Measurements from ENCODE around the gene NMNAT2.
"Not testable (repeated sequence)": the region's sequence is repeated elsewhere in the genome, so short reads cannot be mapped to it uniquely, and the experiment has no call there.

The NMNAT2 gene

DNA sequence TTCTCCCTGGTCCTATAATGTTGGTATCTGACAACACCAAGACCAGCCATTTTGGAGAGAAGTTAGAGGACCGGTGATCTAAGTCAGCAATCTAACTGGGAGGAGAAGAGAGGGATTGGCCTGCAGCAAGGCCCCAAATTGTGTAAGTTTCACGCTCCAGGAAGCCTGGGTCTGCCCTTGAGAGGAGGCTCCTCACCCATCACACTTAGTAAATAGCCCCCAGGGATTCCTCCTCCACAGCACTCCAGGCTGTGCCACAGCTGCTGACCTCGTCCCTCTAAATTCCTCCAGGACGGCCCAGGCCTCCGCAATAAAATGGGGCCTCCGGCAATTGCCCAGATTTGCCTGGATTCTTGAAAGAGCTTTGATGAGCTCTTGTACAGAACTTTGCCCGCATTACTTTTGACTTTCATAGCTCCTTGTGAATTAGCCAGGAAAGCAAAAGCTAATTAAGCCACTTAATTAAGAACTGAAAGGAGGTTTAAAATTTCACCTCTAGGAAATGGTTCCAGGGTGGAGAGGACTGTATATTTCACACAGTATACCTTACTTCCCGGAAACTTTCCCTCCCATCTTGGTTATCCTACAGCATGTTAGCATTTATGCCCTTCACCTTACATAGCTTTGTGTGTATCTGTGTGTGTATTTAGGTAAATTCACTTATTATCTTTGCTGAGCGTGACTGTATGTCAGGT, 141.6 kb downstream of the NMNAT2 start:
- H3K4me3 ChIP-seq (ENCODE audit: low read length in 2 of 2) = no peak overlapping the region
- H3K79me1 ChIP-seq (ENCODE audit: low read depth, low read length) = no peaks in the 10 kb centered on the region
- no peak overlapping the region for H2BK12ac ChIP-seq (ENCODE audit: low read length)
- no peak overlapping the region for H2BK5ac ChIP-seq (ENCODE audit: low read length)
- H4K8ac ChIP-seq (ENCODE audit: low read depth, low read length) = no peak overlapping the region
- no peak overlapping the region for H3K23ac ChIP-seq (ENCODE audit: low read depth, low read length, poor library complexity)
- H3K9me3 ChIP-seq (replicated peaks in 1 of 2; ENCODE audit: control insufficient read depth in 2 of 2, insufficient read depth in 1 of 2, low read depth in 1 of 2, low read length in 2 of 2) = no peaks in the 10 kb centered on the region
- no peak overlapping the region for H4K91ac ChIP-seq (ENCODE audit: low read depth, low read length, poor library complexity)
- no peak overlapping the region for H2AK5ac ChIP-seq (ENCODE audit: low read depth, low read length)
- H2BK15ac ChIP-seq (ENCODE audit: low read length) = no peak overlapping the region
- H3K9ac ChIP-seq (ENCODE audit: low read depth, low read length, poor library complexity) = no peak overlapping the region
- H3K4me1 ChIP-seq (ENCODE audit: control insufficient read depth in 2 of 2, insufficient read depth in 1 of 2, low read depth in 1 of 2, low read length in 2 of 2) = peaks cover 4 to 9% of the 10 kb centered on the region in 2 donors
- no peak overlapping the region for H2BK120ac ChIP-seq (ENCODE audit: low read depth, low read length)
- no CpG with 5 or more reads among the region's 9 CpGs for WGBS, 2 donors (ENCODE audit: extremely low coverage in 2 of 2, insufficient read length in 2 of 2, insufficient replicate concordance in 1 of 2)
- H3K36me3 ChIP-seq (replicated peaks in 1 of 2; ENCODE audit: control insufficient read depth in 2 of 2, insufficient read depth in 2 of 2, low read length in 2 of 2) = no peaks in the 10 kb centered on the region
- H3K27me3 ChIP-seq (ENCODE audit: control insufficient read depth in 3 of 3, insufficient read depth in 3 of 3, low read depth in 1 of 3, low read length in 3 of 3) = no peaks in the 10 kb centered on the region
- no peak for DNase-seq (ENCODE audit: low spot score)
- H3K4me2 ChIP-seq (ENCODE audit: insufficient read depth, low read length, poor library complexity, severe bottlenecking) = no peak overlapping the region
- no peak overlapping the region for H3K18ac ChIP-seq (ENCODE audit: low read length)
- H2AFZ ChIP-seq (ENCODE audit: low read length) = peak overlapping the region; percentile 45
- H3K14ac ChIP-seq (ENCODE audit: low read length) = no peak overlapping the region
- H3K4ac ChIP-seq (ENCODE audit: low read length) = no peak overlapping the region
- no peak overlapping the region for H3K27ac ChIP-seq (replicated peaks; ENCODE audit: low read length)

DNA sequence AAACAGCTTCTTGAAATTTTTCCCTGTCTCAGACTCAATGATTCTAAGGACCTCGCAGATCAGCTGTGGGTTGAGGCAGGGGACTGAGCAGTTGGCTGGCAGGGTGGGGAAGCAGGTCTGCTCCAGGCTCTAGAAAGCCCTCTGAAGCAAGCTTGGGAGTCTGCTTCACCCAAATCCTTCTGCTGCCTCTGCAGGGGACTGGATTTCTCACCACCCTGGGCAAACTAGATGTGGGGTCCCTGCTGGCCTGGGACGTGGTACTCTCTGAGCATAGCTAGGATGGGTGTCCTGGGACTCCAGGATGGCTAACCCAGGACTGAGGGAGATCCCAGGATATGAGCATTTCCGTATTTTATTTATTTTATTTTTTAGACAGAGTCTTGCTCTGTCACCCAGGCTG, 142.9 kb downstream of the NMNAT2 start:
- Histone ChIP-seq H3K36me3 (replicated peaks in 1 of 2; ENCODE audit: control insufficient read depth in 2 of 2, insufficient read depth in 2 of 2, low read length in 2 of 2) (no peaks in the 10 kb centered on the region), H3K27ac (replicated peaks; ENCODE audit: low read length) (no peak overlapping the region), H2AK5ac (ENCODE audit: low read depth, low read length) (no peak overlapping the region), H3K4ac (ENCODE audit: low read length) (no peak overlapping the region), H3K9me3 (replicated peaks in 1 of 2; ENCODE audit: control insufficient read depth in 2 of 2, insufficient read depth in 1 of 2, low read depth in 1 of 2, low read length in 2 of 2) (no peaks in the 10 kb centered on the region), H3K18ac (ENCODE audit: low read length) (no peak overlapping the region), H3K4me3 (ENCODE audit: low read length in 2 of 2) (no peak overlapping the region), H2BK15ac (ENCODE audit: low read length) (no peak overlapping the region), H3K4me1 (ENCODE audit: control insufficient read depth in 2 of 2, insufficient read depth in 1 of 2, low read depth in 1 of 2, low read length in 2 of 2) (peaks cover 4 to 9% of the 10 kb centered on the region in 2 donors), H2AFZ (ENCODE audit: low read length) (no peak overlapping the region), H3K14ac (ENCODE audit: low read length) (no peak overlapping the region), H3K79me1 (ENCODE audit: low read depth, low read length) (no peaks in the 10 kb centered on the region), H4K8ac (ENCODE audit: low read depth, low read length) (no peak overlapping the region), H4K91ac (ENCODE audit: low read depth, low read length, poor library complexity) (no peak overlapping the region), H3K27me3 (ENCODE audit: control insufficient read depth in 3 of 3, insufficient read depth in 3 of 3, low read depth in 1 of 3, low read length in 3 of 3) (no peaks in the 10 kb centered on the region), H3K23ac (ENCODE audit: low read depth, low read length, poor library complexity) (no peak overlapping the region), H3K9ac (ENCODE audit: low read depth, low read length, poor library complexity) (no peak overlapping the region), H2BK120ac (ENCODE audit: low read depth, low read length) (no peak overlapping the region), H2BK5ac (ENCODE audit: low read length) (no peak overlapping the region), H3K4me2 (ENCODE audit: insufficient read depth, low read length, poor library complexity, severe bottlenecking) (no peak overlapping the region), H2BK12ac (ENCODE audit: low read length) (no peak overlapping the region)
- no CpG with 5 or more reads among the region's 3 CpGs for whole genome bisulfite sequencing, 2 donors (ENCODE audit: extremely low coverage in 2 of 2, insufficient read length in 2 of 2, insufficient replicate concordance in 1 of 2)
- no peak for DNase-seq (ENCODE audit: low spot score)

DNA sequence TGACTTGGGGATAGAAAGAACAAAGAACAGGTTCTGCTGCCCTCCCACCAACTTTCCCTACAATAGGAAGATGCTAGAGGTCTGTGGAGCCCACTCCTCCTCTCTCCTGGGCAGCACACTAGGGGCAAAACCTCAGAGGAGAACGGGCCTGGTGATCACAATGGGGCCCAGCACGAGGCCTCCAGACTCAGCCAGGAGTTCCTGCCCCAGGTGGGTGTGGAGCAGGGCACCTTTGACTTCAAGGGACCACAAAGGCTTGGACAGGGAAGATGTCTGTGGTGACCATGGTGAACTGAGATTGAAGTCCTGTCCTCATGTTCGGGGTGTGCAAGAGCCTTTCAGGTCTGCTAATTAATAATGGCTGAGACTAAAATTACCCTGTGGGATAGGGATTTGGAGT, 143.3 kb downstream of the NMNAT2 start:
- Histone ChIP-seq H3K4me2 (ENCODE audit: insufficient read depth, low read length, poor library complexity, severe bottlenecking) (no peak overlapping the region), H3K23ac (ENCODE audit: low read depth, low read length, poor library complexity) (no peak overlapping the region), H3K4me1 (ENCODE audit: control insufficient read depth in 2 of 2, insufficient read depth in 1 of 2, low read depth in 1 of 2, low read length in 2 of 2) (peaks cover 4 to 9% of the 10 kb centered on the region in 2 donors), H2AK5ac (ENCODE audit: low read depth, low read length) (no peak overlapping the region), H3K14ac (ENCODE audit: low read length) (no peak overlapping the region), H3K4ac (ENCODE audit: low read length) (no peak overlapping the region), H3K18ac (ENCODE audit: low read length) (peak overlapping the region; percentile 62), H3K79me1 (ENCODE audit: low read depth, low read length) (no peaks in the 10 kb centered on the region), H3K9ac (ENCODE audit: low read depth, low read length, poor library complexity) (no peak overlapping the region), H3K36me3 (replicated peaks in 1 of 2; ENCODE audit: control insufficient read depth in 2 of 2, insufficient read depth in 2 of 2, low read length in 2 of 2) (no peaks in the 10 kb centered on the region), H2BK15ac (ENCODE audit: low read length) (no peak overlapping the region), H2AFZ (ENCODE audit: low read length) (no peak overlapping the region), H3K9me3 (replicated peaks in 1 of 2; ENCODE audit: control insufficient read depth in 2 of 2, insufficient read depth in 1 of 2, low read depth in 1 of 2, low read length in 2 of 2) (no peaks in the 10 kb centered on the region), H4K8ac (ENCODE audit: low read depth, low read length) (no peak overlapping the region), H2BK120ac (ENCODE audit: low read depth, low read length) (no peak overlapping the region), H2BK5ac (ENCODE audit: low read length) (no peak overlapping the region), H2BK12ac (ENCODE audit: low read length) (no peak overlapping the region), H4K91ac (ENCODE audit: low read depth, low read length, poor library complexity) (no peak overlapping the region), H3K27me3 (ENCODE audit: control insufficient read depth in 3 of 3, insufficient read depth in 3 of 3, low read depth in 1 of 3, low read length in 3 of 3) (no peaks in the 10 kb centered on the region), H3K27ac (replicated peaks; ENCODE audit: low read length) (no peak overlapping the region), H3K4me3 (ENCODE audit: low read length in 2 of 2) (no peak overlapping the region)
- WGBS, 2 donors (ENCODE audit: extremely low coverage in 2 of 2, insufficient read length in 2 of 2, insufficient replicate concordance in 1 of 2) = no CpG with 5 or more reads among the region's 3 CpGs
- DNase-seq (ENCODE audit: low spot score) = no peak

DNA sequence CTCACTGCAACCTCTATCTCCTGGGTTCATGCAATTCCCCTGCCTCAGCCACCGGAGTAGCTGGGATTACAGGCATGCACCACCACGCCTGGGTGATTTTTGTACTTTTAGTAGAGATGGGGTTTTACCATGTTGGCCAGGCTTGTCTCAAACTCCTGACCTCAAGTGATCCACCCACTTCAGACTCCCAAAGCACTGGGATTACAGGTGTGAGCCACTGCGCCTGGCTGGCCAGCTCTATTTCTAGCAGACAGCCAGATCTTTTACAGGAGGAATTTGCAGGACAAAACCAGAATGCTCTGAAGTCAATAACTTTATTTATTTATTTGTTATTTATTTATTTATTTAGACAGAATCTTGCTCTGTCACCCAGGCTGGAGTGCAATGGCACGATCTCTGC, 144.2 kb downstream of the NMNAT2 start:
- H3K27ac ChIP-seq (replicated peaks; ENCODE audit: low read length); H3K4me2 ChIP-seq (ENCODE audit: insufficient read depth, low read length, poor library complexity, severe bottlenecking); H2BK5ac ChIP-seq (ENCODE audit: low read length); H3K9me3 ChIP-seq (replicated peaks in 1 of 2; ENCODE audit: control insufficient read depth in 2 of 2, insufficient read depth in 1 of 2, low read depth in 1 of 2, low read length in 2 of 2); H2BK120ac ChIP-seq (ENCODE audit: low read depth, low read length); H2AFZ ChIP-seq (ENCODE audit: low read length); H2BK15ac ChIP-seq (ENCODE audit: low read length); H3K14ac ChIP-seq (ENCODE audit: low read length); DNase-seq (ENCODE audit: low spot score); H4K91ac ChIP-seq (ENCODE audit: low read depth, low read length, poor library complexity); H3K9ac ChIP-seq (ENCODE audit: low read depth, low read length, poor library complexity); H3K4me3 ChIP-seq (ENCODE audit: low read length in 2 of 2); H3K36me3 ChIP-seq (replicated peaks in 1 of 2; ENCODE audit: control insufficient read depth in 2 of 2, insufficient read depth in 2 of 2, low read length in 2 of 2); H3K23ac ChIP-seq (ENCODE audit: low read depth, low read length, poor library complexity); H2BK12ac ChIP-seq (ENCODE audit: low read length); H3K27me3 ChIP-seq (ENCODE audit: control insufficient read depth in 3 of 3, insufficient read depth in 3 of 3, low read depth in 1 of 3, low read length in 3 of 3); H3K18ac ChIP-seq (ENCODE audit: low read length); H3K4ac ChIP-seq (ENCODE audit: low read length); H2AK5ac ChIP-seq (ENCODE audit: low read depth, low read length); H3K4me1 ChIP-seq (ENCODE audit: control insufficient read depth in 2 of 2, insufficient read depth in 1 of 2, low read depth in 1 of 2, low read length in 2 of 2); H3K79me1 ChIP-seq (ENCODE audit: low read depth, low read length); H4K8ac ChIP-seq (ENCODE audit: low read depth, low read length): not testable (repeated sequence)
- WGBS, 2 donors (ENCODE audit: extremely low coverage in 2 of 2, insufficient read length in 2 of 2, insufficient replicate concordance in 1 of 2) = no CpG with 5 or more reads among the region's 4 CpGs
